Right kidney (tissue), 9 donors: Measurements from ENCODE around the gene EPHB4.

Experiments
- DNase-seq: peaks from one replicate; pipeline ENCODE4 v3.0.0-alpha.2; 2016
- long read RNA-seq, 8 donors: transcript quantifications; one replicate each; lab custom pipeline, GENCODE V29; 2026

The EPHB4 gene
- long read RNA-seq, donor 1, full-length matches to known transcripts: 8 of 126 reads
- long read RNA-seq, donor 1, partial matches to known transcripts: 87 of 126 reads
- long read RNA-seq, donor 1, other reads (novel, unspliced or antisense): 31 of 126 reads
- long read RNA-seq, donor 2, full-length matches to known transcripts: 5 of 148 reads
- long read RNA-seq, donor 2, partial matches to known transcripts: 143 of 148 reads
- long read RNA-seq, donor 2, other reads (novel, unspliced or antisense): 0 of 148 reads
- long read RNA-seq, donor 3, full-length matches to known transcripts: 4 of 86 reads
- long read RNA-seq, donor 3, partial matches to known transcripts: 68 of 86 reads
- long read RNA-seq, donor 3, other reads (novel, unspliced or antisense): 14 of 86 reads
- long read RNA-seq, donor 4, full-length matches to known transcripts: 13 of 107 reads
- long read RNA-seq, donor 4, partial matches to known transcripts: 94 of 107 reads
- long read RNA-seq, donor 4, other reads (novel, unspliced or antisense): 0 of 107 reads
- long read RNA-seq, donor 5, full-length matches to known transcripts: 9 of 9 reads
- long read RNA-seq, donor 5, partial matches to known transcripts: 0 of 9 reads
- long read RNA-seq, donor 5, other reads (novel, unspliced or antisense): 0 of 9 reads
- long read RNA-seq, donor 6, full-length matches to known transcripts: 15 of 31 reads
- long read RNA-seq, donor 6, partial matches to known transcripts: 16 of 31 reads
- long read RNA-seq, donor 6, other reads (novel, unspliced or antisense): 0 of 31 reads
- long read RNA-seq, donor 7, full-length matches to known transcripts: 8 of 275 reads
- long read RNA-seq, donor 7, partial matches to known transcripts: 267 of 275 reads
- long read RNA-seq, donor 7, other reads (novel, unspliced or antisense): 0 of 275 reads
- long read RNA-seq, donor 8, full-length matches to known transcripts: 7 of 105 reads
- long read RNA-seq, donor 8, partial matches to known transcripts: 98 of 105 reads
- long read RNA-seq, donor 8, other reads (novel, unspliced or antisense): 0 of 105 reads

DNA sequence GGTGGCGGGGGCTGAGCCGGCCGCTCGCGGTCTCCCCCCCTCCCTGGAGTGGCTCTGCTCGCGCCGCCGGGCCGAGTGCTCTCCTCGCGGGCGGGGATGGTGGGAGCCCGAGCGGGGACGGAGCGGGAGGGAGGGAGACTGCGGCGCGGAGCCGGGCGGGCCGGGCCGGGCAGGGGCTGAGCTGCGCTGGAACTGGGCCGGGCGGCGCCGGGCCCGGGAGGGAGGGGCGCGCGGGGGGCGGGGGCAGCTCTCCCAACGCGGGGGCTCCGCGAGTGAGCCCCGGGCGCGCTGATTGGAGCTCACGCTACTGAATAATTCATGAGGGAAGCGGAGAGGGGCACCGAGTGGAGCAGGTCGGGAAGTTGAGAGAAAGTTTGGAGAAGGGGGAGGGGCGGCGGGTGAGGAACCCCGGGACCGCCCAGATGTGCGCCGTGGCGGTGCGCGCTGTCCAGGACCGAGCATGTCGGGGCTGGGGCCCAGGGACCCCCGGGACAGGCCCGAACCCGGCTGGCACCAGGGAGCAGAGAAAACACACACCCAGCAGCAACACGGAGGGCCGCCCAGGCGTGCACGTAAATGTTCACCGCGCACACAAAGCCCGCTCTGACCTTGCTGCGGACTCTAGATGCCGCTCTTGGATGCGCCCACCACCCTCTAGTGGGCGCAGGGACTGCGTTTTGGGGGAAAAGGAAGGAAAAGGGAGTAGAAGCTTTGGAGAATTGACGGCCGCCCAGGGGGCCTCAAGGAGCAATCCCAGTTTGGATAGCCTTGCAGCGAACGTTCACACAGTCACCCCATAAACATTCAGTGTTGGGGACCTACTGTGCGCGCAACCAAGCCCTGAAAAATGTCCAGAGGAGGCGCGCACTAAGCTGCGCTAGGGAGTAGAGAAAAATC, at the start of gene EPHB4:
EPHB4 (minus strand) TSS at position 194 of the 897 bp plus-strand sequence. CDS start 493 bp downstream, outside the sequence.
- DNase-seq: peak; percentile 94

DNA sequence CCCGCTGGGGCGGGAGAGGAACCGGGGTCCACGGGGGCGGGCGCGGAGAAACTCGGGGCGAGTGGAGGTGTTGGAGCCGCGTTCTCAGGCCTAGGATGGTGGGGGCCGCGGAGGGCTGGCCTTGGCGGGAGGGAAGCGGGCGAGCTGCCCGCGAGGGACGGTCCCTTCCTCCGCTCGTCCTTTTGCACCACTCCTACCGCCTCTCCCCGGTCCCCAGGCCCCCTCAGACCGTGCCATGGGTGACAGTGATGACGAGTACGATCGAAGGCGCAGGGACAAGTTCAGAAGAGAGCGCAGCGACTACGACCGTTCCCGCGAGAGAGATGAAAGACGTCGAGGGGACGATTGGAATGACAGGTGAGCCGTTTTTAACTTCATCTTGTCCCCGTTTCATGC, 48.0 kb upstream of the EPHB4 start:
- peak; percentile 42 for DNase-seq

DNA sequence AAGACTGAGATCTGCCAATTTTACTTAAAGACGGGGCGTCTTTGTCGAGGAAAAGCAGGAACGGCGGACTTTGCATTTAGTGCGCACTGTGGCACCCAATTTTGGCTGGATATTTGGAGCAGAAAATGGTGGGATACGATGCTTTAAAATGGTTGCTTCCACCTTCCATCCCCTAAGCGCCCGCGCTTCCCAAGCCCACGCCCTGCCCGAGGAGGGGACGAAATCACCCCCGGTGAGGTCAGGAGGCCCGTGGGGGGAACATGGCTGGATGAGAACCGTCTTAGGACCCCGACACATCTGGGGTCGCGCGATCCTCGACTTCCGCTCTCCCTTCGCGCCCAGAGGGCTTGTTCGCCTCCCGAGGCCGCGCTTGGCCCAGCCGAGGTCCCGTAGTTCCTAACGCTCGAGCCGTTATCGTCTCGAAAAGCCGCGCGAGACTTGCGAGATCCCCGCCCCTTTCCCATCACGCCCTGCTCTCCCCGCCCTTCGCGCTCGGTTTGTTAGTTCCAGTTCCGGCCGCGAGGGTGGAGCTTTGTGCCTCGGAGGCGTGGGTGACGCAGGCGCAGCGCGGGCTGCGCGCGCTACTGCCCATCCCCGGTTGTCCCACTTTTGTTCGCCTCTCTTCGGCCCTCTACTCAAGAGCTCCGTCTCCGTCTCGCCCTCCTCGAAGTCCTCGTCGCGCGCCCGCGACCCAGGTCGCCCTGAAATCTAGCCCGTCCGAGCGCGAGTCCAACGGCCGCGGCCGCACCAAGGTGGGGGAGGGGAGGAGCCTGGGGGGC, 47.4 kb upstream of the EPHB4 start, which contains the start of gene SRRT:
SRRT (plus strand) TSS at position 527 of the 779 bp plus-strand sequence. CDS start 488 bp downstream, outside the sequence.
- peak; percentile 98 for DNase-seq

DNA sequence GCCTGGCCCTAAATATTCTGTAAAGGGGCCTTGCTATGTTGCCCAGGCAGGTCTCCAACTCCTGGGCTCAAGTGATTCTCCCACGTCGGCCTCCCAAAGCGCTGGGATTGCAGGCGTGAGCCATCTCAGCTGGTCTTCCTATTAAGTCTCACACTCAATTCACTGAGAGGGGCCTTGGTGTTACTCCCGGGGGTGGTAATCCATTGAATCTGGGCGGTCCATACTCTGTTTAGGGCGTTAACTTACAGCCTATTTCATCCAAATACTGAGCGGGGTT, 46.9 kb upstream of the EPHB4 start:
- no peak for DNase-seq

DNA sequence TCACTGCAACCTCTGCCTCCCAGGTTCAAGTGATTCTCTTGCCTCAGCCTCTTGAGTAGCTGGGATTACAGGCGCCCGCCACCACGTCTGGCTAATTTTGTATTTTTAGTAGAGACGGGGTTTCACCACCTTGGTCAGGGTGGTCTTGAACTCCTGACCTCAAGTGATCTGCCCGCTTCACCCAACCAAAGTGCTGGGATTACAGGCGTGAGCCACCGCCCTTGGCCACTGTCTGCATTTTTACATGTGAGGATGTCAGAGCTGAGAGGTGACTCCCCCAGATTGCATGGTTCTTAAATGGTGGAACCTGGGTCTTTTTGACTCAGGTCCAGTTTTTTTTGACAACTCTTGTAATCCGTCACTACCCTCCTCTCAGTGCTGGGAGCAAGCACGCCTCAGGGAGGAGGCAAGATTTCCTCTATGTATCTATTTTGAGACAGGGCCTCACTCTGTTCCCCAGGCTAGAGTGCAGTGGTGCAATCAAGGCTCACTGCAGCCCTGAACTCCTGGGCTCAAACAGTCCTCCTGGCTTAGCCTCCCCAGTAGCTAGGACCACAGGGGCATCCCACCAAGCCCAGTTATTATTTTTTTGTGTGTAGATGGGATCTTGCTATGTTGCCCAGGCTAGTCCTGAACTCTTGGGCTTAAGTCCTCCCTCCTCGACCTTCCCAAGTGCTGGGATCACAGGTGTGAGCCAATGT, 46.4 kb upstream of the EPHB4 start:
- no peak for DNase-seq

DNA sequence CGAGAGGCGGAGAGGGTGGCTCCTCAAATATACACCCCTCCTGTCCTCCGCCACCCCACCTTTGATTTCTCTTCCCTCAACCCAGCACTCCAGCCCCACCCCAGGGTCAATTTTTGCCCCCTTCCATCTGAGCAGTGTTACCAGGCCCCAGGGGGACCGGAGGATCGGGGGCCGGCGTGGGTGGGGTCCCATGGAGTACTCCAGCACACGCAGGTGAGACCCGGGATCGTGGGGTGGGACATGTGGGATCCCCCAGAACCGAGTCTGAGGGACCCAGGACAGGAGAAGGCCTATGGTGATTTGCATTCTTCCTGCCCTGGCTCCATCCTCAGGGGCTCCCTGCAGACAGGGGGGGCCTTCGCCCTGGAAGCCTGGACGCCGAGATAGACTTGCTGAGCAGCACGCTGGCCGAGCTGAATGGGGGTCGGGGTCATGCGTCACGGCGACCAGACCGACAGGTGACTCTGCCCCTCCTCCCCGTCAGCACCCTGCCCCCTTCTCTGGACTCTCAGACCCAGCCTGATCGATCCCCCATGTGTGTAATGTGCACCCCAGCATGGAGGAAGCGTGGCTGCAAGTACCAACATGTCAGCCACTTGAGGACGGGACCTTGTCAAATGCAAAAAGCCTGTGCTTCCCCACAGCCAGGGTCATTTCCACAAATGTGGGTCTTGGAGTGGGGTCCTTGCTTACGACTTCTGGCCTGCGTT, 40.6 kb upstream of the EPHB4 start:
- DNase-seq: peak; percentile 44

DNA sequence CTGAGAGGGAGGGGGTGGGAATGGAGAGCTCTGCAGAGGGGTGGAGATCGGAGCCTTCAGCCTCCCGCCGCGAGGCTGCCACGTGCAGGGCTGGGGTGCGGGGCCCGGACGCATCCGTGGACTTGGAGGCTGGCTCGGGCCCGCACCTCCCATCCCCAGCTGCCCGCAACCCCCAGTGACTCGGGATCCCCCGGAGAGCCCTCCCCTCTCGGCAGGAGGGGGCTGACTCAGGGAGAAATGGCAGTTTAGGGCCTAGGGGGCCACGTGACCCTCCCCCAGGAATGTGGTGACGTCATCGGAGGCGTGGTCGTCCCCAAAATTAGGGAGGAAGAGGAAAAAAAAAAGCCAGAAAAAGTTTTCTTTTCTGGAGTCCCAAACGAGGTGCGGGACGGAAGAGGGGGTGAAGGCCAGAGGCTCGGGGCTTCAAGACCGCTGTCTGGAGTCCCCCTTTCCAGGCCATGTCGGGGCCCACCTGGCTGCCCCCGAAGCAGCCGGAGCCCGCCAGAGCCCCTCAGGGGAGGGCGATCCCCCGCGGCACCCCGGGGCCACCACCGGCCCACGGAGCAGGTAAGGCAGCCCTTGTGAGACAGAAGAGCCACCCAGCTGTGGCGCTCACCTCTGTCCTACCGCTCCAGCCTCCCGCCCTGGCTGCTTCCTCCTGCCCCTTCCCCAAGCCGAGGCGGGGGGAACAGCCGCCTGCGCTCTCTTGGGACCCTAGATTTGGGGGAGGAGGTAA, 39.9 kb upstream of the EPHB4 start, which contains the start of gene TRIP6:
TRIP6 (plus strand) TSS at position 348 of the 736 bp plus-strand sequence; CDS start at position 459, 111 bp downstream.
- DNase-seq: peak; percentile 90

DNA sequence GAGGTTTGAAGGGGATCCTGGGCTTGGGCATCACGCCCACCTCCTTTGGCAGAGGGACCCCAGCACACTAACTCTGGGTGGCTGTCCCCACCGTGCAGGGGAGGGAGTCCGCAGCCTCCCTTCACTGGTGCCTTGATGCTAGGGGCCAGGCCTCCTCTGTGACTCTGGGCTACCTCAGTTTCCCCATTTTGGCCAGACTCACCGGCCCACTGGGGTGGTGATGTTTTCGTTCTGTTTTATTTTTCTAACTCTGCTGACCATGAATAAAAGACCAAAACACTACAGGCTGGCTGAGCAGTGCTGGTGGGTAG, 39.4 kb upstream of the EPHB4 start:
- no peak for DNase-seq

DNA sequence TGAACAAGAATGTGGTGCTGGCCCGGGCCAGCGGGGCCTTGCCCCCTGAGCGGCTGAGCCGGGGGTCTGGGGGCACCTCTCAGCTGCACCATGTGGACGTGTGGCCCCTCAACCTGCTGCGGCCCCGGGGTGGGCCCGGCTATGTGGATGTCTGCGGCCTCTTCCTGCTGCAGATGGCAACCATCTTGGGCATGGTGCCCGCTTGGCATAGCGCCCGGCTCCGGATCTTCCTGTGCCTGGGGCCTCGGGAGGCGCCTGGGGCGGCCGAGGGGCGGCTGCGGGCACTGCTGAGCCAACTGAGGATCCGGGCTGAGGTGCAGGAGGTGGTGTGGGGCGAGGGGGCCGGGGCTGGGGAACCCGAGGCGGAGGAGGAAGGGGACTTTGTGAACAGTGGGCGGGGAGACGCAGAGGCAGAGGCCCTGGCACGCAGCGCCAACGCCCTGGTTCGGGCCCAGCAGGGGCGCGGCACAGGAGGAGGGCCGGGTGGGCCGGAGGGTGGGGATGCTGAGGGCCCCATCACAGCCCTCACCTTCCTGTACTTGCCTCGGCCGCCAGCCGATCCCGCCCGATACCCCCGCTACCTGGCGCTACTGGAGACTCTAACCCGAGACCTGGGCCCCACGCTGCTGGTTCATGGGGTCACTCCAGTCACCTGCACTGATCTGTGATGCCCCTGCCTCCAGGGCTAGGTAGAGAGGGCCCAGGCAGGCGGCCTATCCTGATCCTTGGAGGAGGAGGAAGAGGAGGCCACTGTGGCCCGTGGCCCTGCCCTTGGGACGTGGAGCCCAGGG, 38.8 kb upstream of the EPHB4 start:
- DNase-seq: peak; percentile 27

DNA sequence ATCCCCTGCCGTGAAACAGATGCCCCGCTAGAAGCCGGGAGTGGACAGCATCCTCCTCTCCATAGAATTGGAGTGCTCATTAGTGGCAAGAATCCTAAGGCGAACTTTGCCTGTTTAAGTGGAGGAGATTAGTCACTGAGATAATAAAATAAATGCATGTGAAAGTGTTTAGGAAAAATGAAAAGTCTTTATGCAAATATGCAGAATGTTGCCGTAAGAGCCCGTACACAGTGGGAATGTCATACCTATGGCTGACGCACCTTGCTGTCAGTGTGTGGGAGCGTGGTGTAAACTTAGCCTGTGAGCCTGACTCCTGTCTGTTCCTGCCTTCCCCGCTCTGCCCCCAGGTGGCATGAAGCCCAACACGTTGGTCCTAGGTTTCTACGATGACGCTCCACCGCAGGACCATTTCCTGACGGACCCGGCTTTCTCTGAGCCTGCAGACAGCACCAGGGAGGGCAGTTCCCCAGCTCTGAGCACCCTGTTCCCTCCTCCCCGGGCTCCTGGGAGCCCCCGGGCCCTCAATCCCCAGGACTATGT, 38.1 kb upstream of the EPHB4 start:
- DNase-seq: no peak

DNA sequence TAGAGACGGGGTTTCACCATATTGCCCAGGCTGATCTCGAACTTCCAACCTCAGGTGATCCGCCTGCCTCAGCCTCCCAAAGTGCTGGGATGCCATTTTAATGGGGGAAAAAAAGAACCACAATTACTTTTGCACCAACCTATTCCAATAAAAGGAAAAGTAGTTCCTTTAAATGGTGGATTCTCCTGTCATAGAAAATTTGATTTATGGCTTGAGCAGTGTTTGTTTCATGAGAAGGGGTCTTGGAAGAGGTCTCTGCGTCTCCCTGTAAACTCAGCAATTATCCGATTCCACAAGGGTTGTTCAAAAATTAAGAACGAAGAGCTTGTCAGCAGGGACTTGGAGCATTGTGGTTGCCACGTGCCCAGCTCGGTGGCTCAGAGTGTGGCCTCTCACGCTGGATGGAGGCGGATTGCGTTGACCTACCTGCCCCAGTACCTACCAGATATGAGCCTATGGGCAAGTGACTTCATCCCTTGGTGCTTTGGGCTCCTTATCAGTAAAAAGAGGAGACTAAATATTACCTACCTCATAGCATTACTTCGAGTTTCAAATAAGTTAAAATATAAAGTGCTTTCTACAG, 37.0 kb upstream of the EPHB4 start:
- no peak for DNase-seq

DNA sequence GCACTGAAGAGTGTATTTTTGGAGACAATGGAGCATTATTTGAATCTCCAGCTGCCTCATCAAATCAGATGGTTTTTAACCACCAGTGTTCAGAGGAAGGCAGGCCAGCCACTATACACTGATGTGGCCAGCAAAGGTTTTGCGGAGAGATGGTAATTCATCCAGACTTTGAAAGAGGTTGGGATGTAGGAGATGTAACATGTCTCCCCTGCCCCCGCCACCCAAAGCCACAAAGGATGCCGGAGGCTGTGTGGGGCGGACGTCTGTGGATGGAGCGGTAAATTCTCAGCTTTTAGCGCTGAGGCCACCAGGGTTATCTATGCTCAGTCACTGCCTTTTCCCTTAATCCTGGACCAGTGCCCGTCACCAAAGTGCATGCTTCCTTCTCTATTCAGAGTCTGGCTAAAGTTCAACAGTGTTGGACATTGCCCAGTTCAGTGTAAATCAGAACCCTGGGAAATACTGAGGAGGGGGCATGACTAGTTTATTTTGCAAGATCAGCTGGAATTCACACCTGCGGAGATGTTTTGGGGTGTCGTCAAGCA, 36.2 kb upstream of the EPHB4 start:
- no peak for DNase-seq

DNA sequence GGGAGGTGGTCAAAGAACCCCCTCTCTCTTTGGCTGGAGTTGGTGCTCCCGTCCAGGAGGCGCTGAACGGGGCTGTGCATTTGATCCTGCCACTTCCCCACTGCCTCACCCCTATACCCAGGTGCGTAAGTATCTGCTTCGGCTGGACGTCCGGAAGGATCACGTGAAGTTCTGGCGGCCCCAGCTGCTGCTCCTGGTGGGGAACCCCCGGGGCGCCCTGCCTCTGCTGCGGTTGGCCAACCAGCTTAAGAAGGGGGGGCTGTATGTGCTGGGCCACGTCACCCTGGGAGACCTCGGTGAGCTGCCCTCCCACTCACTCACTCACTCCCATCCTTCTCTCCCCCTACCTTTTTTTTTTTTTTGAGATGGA, 34.3 kb upstream of the EPHB4 start:
- DNase-seq: no peak

DNA sequence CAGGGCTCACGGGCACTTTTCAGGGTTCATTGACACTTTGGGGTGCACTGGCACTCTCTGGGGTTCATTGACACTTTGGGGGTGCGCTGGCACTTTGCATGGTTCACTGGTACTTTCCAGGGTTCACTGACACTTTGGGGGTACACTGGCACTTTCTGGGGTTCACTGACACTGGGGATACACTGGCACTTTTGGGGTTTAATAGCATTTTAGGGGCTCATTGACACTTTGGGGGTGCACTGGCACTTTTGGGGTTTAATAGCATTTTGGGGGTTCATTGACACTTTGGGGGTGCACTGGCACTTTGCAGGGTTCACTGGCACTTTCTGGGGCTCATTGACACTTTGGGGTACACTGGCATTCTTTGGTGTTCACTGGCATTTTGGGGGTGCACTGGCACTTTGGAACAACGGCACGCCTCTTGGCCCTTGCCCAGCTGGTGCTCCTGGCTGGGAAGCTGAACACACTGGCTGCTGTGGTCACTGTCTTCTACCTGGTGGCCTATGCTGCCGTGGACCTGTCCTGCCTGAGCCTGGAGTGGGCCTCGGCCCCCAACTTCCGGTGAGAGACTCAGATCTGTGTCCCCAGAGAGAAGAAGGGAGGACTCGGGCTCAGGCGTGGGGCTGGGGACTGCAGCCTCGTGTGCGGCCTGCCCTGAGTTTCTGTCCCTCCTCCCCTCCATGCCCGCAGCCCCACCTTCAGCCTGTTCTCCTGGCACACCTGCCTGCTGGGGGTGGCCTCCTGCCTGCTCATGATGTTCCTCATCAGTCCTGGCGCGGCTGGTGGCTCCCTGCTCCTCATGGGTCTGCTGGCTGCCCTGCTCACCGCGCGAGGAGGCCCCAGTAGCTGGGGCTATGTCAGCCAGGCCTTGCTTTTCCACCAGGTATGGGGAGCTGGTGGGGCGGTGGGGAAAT, 33.6 kb upstream of the EPHB4 start:
- no peak for DNase-seq

DNA sequence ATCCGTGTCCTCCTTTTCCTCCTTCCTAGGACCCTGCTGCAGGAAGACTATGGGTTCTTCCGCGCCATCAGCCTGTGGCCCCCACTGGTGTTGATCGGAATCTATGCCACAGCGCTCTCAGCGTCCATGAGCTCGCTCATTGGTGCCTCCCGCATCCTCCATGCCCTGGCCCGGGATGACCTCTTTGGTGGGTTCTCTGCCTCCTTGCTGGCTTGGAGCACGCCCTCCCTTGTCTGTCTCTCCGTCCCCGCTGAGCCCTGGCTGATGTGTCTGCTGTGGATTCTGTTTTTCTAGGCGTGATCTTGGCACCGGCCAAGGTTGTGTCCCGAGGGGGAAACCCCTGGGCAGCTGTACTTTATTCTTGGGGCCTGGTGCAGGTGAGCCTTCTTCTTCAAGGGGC, 32.5 kb upstream of the EPHB4 start:
- DNase-seq: no peak

DNA sequence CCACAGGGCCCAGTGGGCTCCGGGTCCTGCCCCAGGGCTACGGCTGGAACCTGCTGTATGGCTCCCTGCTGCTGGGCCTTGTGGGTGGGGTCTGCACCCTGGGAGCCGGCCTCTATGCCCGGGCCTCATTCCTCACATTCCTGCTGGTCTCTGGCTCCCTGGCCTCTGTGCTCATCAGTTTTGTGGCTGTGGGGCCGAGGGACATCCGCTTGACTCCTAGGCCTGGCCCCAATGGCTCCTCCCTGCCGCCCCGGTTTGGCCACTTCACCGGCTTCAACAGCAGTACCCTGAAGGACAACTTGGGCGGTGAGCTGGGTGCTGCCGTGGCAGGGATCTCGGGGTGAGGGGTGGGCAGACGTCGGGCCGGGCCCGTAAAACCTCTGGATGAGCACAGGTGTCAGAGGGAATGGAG, 29.6 kb upstream of the EPHB4 start:
- no peak for DNase-seq
